Measurements from ENCODE around the gene ZNF117.
"Not testable (repeated sequence)": the region's sequence is repeated elsewhere in the genome, so short reads cannot be mapped to it uniquely, and the experiment has no call there.

Gene ZNF117

GRCh38 chr7:64997164-64997908 is 6.5 kb upstream of the ZNF117 start:
- DNase-seq (ENCODE audit: low read depth in 2 of 2) = no peak

- DNase-seq (ENCODE audit: low read depth in 2 of 2) = no peak
These were observed 5.5 kb upstream of the ZNF117 start for GRCh38 chr7:64996305-64996704.

DNA sequence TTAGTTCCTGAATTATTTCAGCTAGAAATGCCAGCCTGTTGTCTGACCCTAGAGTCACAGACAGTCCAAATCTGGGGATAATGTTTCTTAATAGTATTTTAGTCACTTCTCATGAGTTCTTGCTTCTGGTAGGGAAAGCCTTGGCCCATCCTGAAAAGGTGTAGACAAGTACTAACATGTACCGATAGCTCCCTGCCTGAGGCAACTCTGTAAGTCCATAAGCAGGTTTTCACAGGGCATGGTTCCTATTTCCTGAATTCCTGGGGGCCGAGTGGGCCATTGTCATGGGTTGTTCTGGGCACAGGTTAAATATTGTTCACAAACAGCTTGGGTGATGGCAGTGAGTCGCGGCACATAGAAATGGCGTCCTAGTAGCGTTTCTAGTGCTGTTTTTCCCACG is 3.1 kb upstream of the ZNF117 start:
- DNase-seq (ENCODE audit: low read depth in 2 of 2) = no peak

DNA sequence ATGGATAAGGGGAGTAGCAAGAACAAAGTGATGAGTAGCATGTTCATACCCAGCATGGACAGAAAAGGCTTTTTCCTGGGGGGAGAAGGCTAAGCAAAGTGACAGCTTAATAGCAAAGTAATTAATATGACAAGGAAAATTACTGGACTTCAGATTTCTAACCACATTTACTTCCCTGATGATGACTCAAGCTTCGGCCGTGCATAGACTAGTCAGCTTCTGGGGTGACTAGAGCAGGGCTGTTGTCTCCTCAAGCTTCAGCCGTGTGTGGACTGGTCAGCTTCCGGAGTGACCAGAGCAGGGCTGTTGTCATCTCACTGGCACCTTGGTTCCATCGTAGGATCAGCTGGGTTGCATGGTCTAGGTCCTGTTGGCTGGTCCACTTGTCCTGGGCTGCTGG is 2.1 kb upstream of the ZNF117 start:
- no peak for DNase-seq (ENCODE audit: low read depth in 2 of 2)

DNA sequence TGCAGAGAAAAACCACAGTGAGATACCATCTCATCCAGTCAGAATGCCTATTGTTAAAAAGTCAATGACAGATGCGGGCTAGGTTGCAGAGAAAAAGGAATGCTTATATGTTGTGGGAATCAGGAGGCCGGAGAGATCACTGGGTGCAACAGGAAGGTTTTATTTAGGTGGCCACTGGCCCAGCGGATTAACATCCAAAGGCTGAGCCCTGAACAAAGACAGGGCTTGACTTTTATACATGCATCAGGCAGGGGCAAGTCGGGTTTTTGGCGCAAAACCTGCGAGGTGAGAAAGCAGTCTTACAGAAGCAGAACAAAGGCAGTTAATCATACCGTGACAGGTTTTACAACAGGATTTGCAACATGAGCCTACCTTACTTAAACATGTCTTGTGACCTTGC is 620 bp downstream of the ZNF117 start:
- no peak for DNase-seq (ENCODE audit: low read depth in 2 of 2)

GRCh38 chr7:64978497-64979203 is 12.2 kb downstream of the ZNF117 start:
- no peak for DNase-seq (ENCODE audit: low read depth in 2 of 2)

DNA sequence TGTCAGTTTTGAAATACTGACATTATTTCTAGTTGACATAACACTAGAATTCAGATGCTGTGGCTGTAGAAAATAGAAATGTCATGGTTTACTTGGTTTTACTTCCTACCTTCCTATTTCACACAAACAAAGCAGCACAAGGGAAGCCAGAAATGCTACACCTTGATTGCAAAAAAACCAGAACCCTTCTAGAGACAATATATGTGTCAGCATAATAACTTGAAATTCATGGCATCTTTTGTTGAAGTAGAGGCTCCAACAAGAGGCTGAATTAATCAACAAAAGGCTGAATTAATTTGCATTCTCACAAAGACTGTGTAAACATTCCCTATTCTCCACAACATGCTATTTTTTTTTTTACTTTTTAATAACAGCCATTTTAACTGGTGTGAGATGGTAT is 25.2 kb downstream of the ZNF117 start:
- DNase-seq (ENCODE audit: low read depth in 2 of 2) = no peak

DNA sequence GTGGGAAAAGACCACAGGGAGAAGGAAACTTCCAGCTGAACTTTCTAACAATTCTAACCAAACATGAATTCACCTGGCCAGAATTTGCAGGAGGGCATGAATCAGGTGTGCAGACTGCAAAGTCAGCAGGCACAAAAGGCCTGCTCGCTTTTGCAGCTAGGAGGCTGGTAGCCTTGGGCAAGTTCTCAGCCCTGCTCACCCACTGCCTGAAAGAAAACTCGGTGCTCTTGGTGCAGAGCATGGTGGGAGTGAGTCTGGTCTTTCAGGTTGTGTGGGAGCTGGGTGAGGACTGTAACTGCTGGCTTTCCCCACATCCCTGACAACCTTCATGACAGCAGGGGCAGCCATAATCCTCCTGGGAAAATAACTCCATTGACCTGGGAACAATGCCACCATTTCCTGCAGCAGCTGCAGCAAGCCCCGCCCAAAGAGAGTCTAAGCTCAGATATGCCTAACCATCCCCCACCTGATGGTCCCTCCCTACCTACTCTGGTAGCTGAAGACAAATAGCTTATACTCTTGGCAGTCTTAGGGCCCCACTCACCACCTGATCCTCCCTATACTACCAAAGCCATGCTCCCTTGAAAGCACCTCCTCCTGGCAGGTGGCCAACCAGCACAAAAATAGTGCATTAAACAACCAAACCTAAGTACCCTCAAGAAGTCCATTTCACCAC is 31.6 kb downstream of the ZNF117 start:
- DNase-seq (ENCODE audit: low read depth in 2 of 2) = no peak

GRCh38 chr7:64951250-64951848 is 39.5 kb downstream of the ZNF117 start:
- DNase-seq (ENCODE audit: low read depth in 2 of 2) = peak; percentile 5 to 10

DNA sequence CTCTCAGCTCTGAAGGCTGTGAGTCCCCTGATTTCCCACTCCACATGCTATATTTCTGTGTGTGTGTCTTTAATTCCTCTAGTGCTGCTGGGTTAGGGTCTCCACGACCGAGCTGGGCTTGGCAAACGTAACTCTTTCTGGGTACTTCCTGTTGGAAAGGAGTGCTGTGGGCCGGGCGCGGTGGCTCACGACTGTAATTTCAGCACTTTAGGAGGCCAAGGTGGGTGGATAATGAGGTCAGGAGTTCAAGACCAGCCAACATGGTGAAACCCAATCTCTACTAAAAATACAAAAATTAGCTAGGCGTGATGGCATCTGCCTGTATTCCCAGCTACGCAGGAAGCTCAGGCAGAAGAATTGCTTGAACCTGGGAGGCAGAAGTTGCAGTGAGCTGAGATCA is 40.2 kb downstream of the ZNF117 start:
- DNase-seq (ENCODE audit: low read depth in 2 of 2) = not testable (repeated sequence)

DNA sequence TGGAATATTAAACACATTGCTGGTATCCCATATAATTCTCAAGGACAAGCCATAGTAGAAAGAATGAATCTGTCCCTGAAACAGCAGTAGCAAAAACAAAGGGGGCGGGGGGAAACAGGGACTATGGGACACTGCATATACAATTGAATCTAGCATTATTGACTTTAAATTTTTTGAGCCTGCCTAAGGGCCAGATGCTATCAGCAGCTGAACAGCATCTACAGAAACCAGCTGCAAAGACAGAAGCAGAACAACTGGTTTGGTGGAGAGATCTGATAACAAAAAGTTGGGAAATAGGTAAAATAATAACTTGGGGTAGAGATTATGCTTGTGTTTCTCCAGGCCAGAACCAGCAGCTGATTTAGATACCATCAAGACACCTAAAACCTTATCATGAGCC is 42.1 kb downstream of the ZNF117 start:
- DNase-seq (ENCODE audit: low read depth in 2 of 2) = not testable (repeated sequence)

DNA sequence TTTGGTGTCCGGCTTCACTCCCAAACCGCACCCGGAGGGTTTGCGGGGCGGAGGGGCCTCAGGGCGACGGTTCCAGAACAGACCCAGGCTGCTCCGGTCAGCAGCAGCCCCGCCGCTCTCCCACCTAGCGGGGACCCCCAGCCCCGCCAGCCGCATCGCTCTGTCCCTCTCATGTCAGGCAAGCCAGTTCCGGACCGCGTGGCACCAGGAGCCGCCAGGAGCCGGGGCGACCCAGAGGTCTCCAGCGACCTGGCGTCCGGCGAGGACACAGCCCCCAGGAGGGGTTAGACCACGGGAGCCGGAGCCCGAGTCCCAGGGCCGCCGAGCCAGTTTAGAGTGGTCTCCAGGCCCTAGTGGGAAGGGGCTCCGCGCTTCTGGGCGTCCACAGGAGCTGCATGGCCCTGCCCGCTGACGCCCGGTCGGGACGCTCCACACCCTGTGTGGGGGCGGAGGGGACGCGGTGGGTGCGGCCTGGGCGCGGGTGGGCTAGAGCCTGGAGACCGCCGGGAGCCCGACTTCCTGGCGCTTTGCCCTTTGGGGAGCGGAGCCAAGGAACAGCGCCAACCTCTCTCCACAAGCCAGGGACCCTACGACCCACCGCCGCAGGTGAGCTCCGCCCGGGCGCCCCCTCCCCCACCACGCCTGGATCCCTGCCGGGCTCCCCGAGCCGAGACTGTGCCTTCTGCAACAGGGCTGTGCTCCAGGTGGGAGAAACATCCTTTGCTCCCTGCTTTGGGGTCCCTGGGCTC is 43.4 kb downstream of the ZNF117 start:
- no peak for DNase-seq (ENCODE audit: low read depth in 2 of 2)

- no peak for DNase-seq (ENCODE audit: low read depth in 2 of 2)
These were observed 44.1 kb downstream of the ZNF117 start for GRCh38 chr7:64946772-64947171.

DNA sequence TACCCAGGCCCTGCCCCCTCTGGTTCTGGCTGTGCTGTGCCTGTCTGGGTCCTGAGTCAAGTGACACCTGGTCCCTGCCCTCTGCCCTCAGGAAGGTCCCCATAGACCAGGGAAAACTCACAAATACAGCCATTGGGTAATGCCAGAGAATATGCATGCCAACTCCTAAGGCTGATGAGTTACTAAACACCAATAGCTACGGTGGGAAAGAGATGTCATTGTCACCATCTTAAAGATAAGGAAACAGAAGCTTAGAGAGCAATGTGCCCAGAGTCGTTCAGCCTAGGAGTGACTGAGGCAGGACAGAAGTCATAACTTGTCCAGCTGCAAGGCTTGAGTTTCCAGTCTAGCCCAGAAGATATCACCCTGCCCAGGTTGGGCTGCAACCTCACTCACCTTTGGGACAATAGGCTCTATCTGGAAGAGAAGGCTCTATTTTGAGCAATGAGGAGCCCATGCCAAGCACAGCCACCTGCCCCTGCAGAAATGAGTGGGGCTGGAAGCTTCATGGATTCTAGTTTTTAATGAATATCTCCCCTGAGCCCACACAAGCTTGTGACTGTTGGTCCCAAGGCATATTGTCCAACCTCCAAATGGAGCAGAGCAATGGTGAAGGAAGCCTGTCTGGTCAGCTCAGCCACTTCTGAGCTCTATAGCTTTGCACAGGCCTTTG is 45.2 kb downstream of the ZNF117 start:
- no peak for DNase-seq (ENCODE audit: low read depth in 2 of 2)

DNA sequence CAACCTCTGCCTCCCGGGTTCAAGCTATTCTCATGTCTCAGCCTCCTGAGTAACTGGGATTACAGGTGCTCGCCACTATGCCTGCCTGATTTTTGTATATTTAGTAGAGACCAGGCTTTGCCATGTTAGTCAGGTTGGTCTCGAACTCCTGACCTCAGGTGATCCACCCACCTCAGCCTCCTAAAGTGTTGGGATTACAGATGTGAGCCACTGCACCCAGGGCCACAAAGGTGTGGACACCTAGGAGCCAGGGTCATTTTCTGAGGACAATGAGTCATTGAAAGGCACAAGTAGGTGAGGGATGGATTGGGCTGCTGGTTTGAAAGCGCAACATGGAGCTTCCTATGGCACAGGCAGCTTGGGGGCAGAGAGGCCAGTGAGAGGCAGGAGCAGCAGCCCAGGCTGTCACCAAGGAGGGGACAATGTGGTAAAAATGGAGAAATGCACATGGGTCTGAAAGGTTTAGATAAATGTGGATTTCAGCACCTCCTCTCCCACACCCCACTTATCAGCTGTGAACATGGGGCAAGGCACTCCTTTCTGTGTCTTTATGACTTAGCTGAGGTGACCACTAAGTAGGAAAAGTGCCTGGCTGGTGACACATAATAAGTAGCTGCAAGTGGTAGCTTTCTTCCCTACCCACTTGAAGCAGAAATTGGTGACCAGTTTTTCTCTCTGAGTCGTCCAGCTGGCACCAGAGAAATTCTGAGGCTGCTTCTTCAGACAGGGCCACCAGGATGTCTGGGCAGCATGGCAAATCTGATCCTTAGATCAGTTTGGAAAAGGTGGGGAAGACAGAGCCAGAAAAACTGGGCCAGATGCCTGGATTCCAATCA is 46.0 kb downstream of the ZNF117 start:
- not testable (repeated sequence) for DNase-seq (ENCODE audit: low read depth in 2 of 2)

- DNase-seq (ENCODE audit: low read depth in 2 of 2) = not testable (repeated sequence)
These were observed 50.8 kb downstream of the ZNF117 start for GRCh38 chr7:64940021-64940420.

GRCh38 chr7:64938540-64938939 is 52.3 kb downstream of the ZNF117 start:
- no peak for DNase-seq (ENCODE audit: low read depth in 2 of 2)

DNA sequence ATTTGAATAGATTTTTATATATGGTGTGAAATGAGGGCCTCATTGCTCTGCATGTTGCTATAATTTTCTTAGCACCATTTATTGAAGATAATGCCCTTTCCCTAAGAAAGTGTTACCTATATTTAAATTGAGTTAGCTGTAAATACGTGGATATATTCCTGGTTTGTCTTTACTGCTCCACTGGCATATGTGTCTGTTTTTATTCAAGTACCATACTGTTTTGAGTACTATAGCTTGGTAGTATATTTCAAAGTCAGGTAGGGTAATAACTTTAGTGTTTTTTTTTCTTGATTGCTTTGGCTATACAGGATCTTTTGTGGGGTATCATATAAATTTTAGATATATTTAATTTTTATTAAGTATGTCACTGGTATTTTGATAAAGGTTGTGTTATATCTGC is 56.4 kb downstream of the ZNF117 start:
- no peak for DNase-seq (ENCODE audit: low read depth in 2 of 2)

GRCh38 chr7:64928252-64929187 is 62.3 kb downstream of the ZNF117 start:
- DNase-seq (ENCODE audit: low read depth in 2 of 2) = not testable (repeated sequence)
